HG03439 (cell line): ENCODE results near the gene AMPD2.
A peak's percentile ranks its signal among the peaks of the same experiment; 100 is the strongest.

ENCODE experiments used
- ATAC-seq: cut with Tn5 transposase; IDR thresholded peaks from one replicate; pipeline ENCODE4 v1.9.1; 2021; ENCODE audit warnings: mild to moderate bottlenecking, moderate library complexity; ENCODE audit not compliant: unreplicated experiment

Gene AMPD2

DNA sequence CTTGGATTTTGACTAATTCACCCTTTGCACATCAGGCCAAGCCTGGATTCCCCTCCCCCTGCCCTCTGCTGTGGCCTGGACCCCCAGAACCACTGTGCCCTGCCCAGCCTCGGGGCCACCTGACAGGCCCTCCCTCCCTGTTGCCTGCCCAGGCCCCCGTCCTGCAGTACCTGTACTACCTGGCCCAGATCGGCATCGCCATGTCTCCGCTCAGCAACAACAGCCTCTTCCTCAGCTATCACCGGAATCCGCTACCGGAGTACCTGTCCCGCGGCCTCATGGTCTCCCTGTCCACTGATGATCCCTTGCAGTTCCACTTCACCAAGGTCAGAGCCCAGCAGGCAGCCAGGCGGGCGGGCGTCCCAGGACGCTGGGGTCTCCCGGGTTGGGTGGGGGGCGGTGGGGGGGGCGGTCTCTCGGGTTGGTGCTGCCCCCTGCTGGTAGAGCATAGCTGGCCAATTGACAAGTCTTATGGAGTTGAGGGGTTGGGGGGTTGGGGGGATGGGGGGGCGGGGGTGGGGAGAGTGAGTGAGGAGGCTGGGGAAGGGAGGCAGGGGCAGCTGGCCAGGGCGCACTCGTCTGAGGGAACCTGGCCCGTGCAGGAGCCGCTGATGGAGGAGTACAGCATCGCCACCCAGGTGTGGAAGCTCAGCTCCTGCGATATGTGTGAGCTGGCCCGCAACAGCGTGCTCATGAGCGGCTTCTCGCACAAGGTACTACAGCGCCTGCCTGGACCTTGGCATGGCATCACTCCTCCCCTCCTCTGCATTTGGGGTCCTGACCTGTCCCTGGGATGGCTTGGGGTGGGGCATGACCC lies 10.7 kb downstream of the AMPD2 start:
- ATAC-seq: no peak

DNA sequence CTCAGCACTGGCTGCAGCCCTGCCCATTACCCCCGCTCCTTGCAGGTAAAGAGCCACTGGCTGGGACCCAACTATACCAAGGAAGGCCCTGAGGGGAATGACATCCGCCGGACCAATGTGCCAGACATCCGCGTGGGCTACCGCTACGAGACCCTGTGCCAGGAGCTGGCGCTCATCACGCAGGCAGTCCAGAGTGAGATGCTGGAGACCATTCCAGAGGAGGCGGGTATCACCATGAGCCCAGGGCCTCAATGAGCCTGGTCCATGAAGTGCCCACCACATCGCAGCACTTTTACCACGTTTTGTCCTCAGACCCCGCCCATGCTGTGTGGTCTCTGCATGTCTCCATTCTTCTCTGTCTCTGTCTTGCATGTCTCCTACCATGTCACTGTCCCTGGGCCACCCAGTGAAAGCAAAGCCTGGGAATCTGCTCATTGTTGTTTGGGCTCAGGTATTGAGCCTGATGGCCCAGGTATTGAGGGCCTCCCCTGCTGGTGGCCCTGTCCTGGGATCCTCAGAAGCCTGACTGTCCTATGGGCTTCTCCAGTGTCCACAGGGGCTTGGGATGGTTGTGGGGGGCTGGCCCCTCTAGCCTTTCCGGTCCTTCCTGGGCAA lies 11.4 kb downstream of the AMPD2 start:
- ATAC-seq: no peak

DNA sequence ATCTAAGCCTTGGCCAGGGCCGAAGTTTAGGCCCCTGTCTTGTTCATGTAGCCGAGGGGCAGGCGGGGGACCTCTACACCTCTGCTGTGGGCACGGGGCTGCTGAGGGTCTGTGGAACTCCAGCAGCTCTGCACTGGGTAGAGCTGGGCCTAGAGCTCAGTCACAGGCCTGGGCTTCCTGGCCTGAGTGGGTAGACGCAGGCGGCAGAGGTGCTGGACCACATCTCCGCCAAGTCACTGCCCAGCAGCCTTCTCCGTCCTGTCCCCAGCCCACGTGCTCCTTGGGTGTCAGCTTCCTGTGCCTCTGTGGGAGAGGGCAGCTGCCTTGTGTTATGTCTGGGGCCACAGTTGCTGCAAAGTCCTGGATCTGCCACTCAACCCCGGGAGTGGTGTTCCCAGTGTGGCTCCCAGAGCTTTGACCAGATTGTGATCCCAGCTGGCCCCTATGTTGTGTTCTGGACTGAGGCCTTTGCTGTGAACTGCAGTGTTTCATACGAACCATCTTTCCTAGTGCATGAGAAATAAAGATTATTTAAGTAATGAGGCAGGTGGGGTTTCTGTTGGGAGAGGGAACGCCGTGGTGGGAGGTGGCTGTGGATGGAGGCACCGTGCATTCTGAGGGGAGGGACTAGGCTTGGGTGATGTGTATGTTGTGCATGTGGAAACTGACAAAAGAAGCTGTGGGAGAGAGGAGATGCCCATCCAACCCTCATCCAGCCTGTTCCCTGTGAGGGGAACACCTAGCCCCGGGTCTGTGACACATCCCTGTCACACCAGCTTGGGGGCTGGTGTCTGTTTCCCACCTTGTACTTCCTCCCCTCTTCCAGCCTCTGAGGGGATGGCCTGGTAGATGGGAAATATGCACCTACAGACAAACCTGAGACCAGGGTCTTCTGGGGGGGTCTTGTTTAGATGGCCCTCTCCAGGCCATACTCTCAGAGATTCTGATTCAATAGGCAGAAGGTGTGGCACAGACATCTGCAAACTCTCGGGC lies 12.2 kb downstream of the AMPD2 start:
- no peak for ATAC-seq

GRCh38 chr1:109632671-109633346 lies 13.2 kb downstream of the AMPD2 start:
- no peak for ATAC-seq

DNA sequence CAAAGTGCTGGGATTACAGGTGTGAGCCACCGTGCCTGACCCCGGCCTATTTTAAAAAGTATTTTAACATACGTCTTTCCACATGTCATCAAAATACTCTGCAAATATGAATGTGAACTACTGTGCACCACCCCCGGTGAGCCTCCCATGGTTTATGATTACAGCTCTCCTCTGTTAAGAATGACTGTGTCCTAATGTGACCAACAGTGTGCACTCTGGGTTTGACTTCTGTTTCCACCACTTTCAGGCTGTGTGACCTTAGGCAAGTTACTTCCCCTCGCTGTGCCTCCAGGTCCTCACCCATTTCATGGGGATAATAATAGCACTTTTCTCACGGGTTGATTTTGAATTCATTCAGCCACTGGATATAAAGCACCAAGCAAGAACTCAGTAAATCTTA lies 14.7 kb downstream of the AMPD2 start:
- no peak for ATAC-seq

- ATAC-seq: no peak
Measured at GRCh38 chr1:109634771-109635750, 15.4 kb downstream of the AMPD2 start.

DNA sequence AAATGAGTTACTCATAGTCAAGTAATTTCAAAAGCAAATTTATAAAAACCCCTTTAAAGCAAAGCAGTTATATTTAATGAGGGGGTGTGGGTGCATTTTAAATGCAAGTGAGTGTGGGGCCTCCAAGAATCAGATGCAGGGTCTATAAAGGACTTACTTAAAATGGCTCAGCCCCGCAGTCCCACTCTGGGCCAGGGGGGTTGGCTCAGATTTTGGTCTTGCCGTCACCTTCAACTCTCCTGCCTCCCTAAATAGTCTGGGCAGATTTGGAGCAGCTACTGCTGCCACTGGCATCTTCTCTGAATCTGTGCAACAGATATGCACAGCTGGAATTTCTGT lies 16.2 kb downstream of the AMPD2 start:
- no peak for ATAC-seq

- ATAC-seq: no peak
Measured at GRCh38 chr1:109636201-109636952, 16.7 kb downstream of the AMPD2 start.

DNA sequence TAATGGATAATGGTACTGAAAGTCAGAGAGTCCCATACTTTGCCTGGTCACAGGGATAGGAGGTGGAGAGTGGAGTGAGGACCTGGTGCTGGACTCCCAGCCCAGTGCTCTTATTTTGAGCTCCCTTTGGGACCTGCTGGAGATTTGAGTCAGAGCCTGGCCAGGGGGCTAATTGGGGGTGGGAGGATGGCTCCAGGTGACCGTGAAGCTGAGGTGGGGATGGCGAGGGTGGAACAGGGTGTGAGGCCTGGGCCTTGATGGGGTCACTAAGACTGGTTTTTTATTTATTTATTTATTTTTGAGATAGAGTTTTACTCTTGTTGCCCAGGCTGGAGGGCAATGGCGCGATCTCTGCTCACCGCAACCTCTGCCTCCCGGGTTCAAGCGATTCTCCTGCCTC lies 17.8 kb downstream of the AMPD2 start:
- ATAC-seq: no peak

DNA sequence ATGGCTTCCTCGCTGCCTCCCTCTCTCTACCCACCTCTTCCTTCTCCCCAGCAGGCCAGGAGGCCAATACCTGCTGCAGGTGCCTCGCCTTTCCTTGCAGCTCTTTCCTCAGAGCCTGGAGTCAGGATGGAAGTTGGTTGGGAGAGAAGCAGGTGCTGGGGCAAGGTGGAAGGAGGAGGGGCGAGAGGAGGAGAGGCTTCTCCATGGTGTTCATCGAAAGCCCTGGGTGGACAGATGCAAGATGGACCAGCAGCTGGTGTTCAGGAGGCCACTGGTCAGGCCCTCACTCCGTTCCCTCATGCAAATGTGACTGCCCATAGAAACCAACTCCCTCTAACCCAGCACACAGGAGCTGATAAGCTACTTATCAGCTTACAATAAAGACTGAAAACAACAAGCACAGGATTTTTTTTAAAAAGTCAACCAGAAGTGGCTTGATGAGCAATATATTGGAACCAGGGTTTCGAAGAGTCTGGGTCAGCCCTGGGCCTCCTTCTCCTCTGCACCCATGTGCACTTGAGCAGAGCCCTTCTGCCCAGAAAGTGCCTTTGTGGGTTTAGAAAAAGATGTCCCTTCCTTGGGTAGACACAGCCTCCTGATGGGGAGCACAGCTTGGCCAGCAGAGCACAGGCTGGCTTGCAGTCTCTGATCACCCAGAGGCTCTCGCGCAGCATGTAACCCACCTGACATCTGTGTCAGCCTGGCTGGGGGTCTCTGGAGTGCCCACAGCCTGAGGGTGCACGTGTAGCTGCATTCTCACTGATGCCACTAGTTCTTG lies 19.6 kb downstream of the AMPD2 start:
- ATAC-seq: no peak

GRCh38 chr1:109639841-109640184 lies 20.2 kb downstream of the AMPD2 start:
- no peak for ATAC-seq

DNA sequence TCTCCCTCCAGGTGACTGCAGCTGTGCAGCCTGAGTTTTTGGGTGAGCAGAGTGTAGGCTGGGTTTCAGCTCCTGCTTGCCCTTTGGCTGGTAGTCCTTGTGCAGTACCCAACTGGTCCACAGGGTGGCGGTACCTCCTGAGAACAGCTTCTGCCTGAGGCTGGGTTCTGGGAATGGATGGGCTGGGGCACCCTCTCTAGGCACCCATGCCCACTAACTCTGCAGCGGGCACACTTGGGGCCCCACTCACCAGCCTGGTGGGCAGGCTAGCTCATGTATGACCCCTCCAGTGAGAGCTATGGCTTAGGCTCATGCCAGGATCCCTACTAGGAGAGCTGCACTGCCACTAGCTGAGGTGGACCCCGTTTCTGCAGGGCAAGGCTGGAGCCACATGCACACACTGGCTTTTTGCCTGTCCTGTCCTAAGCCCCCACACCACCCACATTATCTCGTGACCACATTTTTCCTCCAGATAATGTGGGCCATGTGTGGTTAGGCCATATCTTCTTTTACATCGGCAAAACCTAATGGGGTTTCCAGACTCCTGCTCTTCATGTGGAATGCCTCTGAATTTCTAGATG lies 20.7 kb downstream of the AMPD2 start:
- no peak for ATAC-seq

DNA sequence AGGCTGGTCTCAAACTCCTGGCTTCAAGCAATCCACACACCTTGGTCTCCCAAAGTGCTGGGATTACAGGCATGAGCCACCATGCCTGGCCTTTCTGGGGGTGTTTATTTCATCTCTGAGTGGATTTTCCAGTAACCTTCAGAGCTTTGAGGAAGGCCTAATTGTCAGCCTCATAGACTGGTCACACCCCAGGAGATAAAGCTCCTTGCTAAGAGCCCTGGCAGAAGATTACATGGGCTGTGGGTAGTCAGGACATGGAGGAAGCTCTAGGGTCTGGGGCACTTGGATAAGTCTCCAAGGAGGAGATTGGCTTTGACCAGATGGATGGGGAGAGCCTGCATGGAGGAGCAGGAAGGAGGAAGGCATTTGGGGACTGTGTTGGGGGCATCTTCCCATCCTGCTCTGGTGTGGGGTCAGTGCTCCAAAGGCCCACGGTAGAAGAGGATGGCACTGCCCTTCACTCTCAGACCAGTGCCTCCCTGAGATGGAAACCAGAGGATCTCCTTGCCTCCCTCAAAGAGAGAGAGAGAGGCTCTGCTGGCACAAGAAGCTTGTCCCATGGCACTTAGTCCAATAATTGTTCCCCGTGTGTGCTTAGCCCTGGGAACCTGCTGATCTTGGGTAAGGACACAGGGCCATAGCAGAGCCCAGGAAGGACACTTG lies 21.6 kb downstream of the AMPD2 start:
- no peak for ATAC-seq

DNA sequence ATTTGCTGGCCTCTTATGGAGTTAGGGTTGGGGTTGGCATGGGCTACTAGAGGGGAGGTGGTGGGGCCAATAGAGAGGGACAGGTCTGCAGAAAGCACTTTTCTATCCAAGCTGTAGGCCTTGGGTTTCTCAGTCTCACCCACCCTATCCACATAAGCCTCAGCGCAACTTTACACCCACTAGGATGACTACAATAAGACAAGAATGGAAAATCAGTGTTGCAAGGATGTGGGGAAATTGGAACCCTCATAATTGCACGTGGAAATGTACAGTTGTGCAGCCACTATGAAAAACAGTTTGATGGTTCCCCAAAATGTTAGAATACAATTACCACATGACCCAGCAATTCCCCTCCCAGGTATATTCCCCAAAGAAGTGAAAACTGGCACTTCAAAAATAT lies 22.2 kb downstream of the AMPD2 start:
- ATAC-seq: no peak

- ATAC-seq: no peak
Measured at GRCh38 chr1:109642626-109643025, 23.0 kb downstream of the AMPD2 start.

DNA sequence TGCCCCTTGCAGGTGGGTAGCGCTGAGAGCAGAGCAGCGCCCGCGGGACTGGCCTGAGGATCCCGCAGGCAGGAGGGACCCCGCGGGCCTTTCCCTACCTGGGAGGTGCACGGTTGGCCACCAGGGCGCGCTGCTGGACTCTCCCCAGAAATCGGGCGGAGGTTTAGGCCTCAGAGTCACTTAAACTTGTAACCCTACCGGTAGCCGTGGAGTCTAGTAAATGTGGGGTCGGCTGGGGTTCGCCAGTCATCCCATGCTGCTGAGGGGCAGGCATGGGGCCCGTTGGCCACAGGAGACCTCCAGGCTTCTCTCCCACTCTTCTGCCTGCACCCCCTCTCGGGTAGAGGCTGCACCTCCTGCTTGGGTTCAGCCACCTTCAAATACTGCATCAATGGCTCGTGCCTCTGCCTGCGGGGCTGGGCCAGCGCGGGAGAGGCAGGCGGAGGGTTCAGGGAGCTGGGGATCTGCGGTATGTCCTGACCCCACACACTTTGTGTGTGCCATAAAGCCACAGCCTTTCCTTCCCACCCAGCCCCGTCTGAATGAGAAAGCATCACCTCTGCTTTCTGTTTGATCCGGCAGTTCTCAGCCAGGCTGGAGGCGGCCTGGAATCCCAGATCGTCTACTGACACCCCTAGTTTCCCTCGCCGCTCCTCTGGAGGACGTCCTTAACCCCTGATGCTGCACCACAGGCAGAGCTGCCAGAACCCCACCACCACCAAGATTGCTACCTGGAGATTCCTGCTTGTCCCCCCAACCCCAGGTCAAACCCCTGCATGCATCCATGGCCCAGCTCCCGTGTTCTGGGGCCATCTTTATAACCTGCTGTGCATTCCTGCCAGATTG lies 24.0 kb downstream of the AMPD2 start:
- ATAC-seq: peak; percentile 83

DNA sequence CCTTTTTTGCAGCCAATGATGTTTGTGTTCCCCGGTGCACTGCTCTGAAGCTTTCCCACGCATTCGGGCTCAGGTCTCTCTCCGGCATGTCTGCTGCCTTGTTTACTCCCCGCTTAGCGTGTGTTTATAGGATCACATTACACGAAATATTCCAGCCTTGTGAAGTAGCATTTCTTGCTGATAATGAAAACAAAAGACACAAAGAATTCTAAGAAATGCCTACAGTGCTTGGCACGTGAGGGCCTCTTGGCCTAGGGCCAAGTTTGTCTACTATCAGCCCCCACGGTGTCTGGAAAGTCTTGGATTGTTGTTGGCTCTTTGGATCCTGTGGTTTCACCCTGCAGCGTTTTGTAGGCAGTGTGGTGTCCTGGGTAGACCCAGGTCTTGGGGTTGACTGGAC lies 25.0 kb downstream of the AMPD2 start:
- ATAC-seq: no peak
